CD8-positive, alpha-beta memory T cell (primary cell): ENCODE results near the gene MMP28. TPM values are rescaled to one million over a fixed set of nuclear protein-coding genes. Genes with fewer than 3 reads are reported as not detected.
A peak's percentile ranks its signal among the peaks of the same experiment; 100 is the strongest.

Source experiments
- CTCF ChIA-PET: fragments of 350-600 bp; sonication (Branson Sonifier 250); formaldehyde crosslinking; loops from one replicate; lab custom pipeline; 2021; ENCODE audit warnings: antibody characterized with exemption; lab: Charles Lee
- POLR2A ChIA-PET: fragments of 350-600 bp; sonication (Branson Sonifier 250); formaldehyde crosslinking; loops from one replicate; lab custom pipeline; 2021; ENCODE audit warnings: antibody characterized with exemption; lab: Charles Lee
- DNase-seq, 5 donors: peaks; one replicate each; pipeline versions ENCODE4 v3.0.0 to v3.0.0-alpha.2; 2020 to 2022; ENCODE audit warnings: mixed read lengths in 1 of 5
- H3K27ac ChIP-seq: one replicate; pipeline ENCODE4 v1.7.0; 2013; ENCODE audit warnings: low read depth, mild to moderate bottlenecking, low read length, moderate library complexity
- H3K27me3 ChIP-seq: 2 replicates; pipeline ENCODE4 v1.7.0; 2013; ENCODE audit warnings: low read length, mild to moderate bottlenecking; ENCODE audit not compliant: insufficient read depth, poor library complexity, severe bottlenecking
- H3K36me3 ChIP-seq: 2 replicates; pipeline ENCODE4 v1.7.0; 2013; ENCODE audit warnings: mild to moderate bottlenecking, low read length, moderate library complexity; ENCODE audit not compliant: insufficient read depth
- H3K4me1 ChIP-seq: 2 replicates; pipeline ENCODE4 v1.7.0; 2013; ENCODE audit warnings: mild to moderate bottlenecking, low read length, moderate library complexity; ENCODE audit not compliant: insufficient read depth
- H3K4me3 ChIP-seq: 2 replicates; pipeline ENCODE4 v1.7.0; 2013; ENCODE audit warnings: mild to moderate bottlenecking, low read length
- H3K9me3 ChIP-seq: 2 replicates; pipeline ENCODE4 v1.7.0; 2013; ENCODE audit warnings: mild to moderate bottlenecking, low read length
- H3K27ac Mint-ChIP-seq, 8 donors: one replicate each; pipeline ENCODE4 v1.8.0; 2020 to 2021; ENCODE audit warnings: mixed read lengths in 8 of 8, mild to moderate bottlenecking in 6 of 8, inconsistent platforms in 3 of 8, moderate library complexity in 3 of 8
- H3K27me3 Mint-ChIP-seq, 2 donors: one replicate each; pipeline ENCODE4 v1.8.0; 2020 to 2021; ENCODE audit warnings: mixed read lengths in 2 of 2, mild to moderate bottlenecking in 1 of 2, moderate library complexity in 1 of 2
- H3K36me3 Mint-ChIP-seq, 3 donors: one replicate each; pipeline ENCODE4 v1.8.0; 2020 to 2021; ENCODE audit warnings: mixed read lengths in 3 of 3, inconsistent platforms in 1 of 3, mild to moderate bottlenecking in 1 of 3
- H3K4me1 Mint-ChIP-seq, 3 donors: one replicate each; pipeline ENCODE4 v1.8.0; 2020 to 2021; ENCODE audit warnings: mixed read lengths in 3 of 3, inconsistent platforms in 1 of 3, mild to moderate bottlenecking in 1 of 3
- H3K4me3 Mint-ChIP-seq, 7 donors: one replicate each; pipeline ENCODE4 v1.8.0; 2020 to 2021; ENCODE audit warnings: mixed read lengths in 7 of 7, mild to moderate bottlenecking in 6 of 7, moderate library complexity in 4 of 7, inconsistent platforms in 2 of 7
- H3K9me3 Mint-ChIP-seq, 5 donors: one replicate each; pipeline ENCODE4 v1.8.0; 2020 to 2022; ENCODE audit warnings: mixed read lengths in 5 of 5, mild to moderate bottlenecking in 3 of 5, moderate library complexity in 2 of 5, inconsistent platforms in 1 of 5
- polyA plus RNA-seq: library from polyadenylated mRNA; unstranded; fragments of 300-500 nt; fragmentation: Illumina TruSeq; gene quantifications from one replicate; pipeline ENCODE4 v1.2.3, GENCODE V29; 2021
- total RNA-seq, 2 experiments: library from RNA; stranded (reverse); gene quantifications; one replicate each; pipeline ENCODE4 v1.2.3, GENCODE V29; 2021

MMP28 gene
- total and polyA plus RNA-seq, 3 experiments from 2014 or later = not detected

DNA sequence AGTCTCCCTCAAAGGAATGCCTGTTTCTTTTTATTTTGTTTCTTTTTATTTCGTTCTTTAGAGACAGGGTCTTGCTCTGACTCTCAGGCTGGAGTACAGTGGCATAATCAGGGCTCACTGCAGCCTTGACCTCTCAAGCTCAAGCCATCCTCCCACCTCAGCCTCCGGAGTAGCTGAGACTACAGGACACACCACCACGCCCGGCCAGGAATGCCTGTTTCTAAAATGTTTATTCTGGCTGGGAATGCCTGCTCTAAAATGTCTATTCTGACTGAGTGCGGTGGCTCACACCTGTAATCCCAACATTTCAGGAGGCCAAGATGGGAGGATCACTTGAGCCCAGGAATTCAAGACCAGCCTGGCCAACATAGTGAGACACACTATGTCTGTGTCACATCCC is 2.5 kb upstream of the MMP28 start:
- H3K27me3 Mint-ChIP-seq = peaks cover 39 to 58% of the 10 kb centered on the region in 2 donors

DNA sequence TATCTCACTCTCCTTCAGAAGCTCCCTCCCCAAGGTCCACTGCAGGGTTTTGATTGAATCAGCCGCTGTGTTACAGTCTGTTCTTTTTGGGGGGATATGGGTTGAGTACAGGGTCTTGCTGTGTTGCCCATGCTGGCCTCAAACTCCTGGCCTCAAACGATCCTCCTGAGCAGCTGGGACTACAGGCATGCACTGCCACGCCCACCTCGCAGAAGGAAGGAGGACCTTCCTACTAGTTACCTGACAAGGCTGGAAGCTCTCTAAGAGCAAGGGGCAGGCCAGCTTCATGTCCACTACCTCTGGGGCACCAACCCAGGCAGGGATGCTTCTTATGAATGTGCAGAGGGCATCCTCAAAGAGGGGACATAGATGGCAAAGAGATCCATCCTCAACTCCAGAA is 1.9 kb upstream of the MMP28 start:
- no peak overlapping the region for H3K27ac Mint-ChIP-seq
- H3K4me3 Mint-ChIP-seq = peak overlapping the region in 3 of 7 donors; percentile 12 to 34 (median 19)
- POLR2A ChIA-PET = interaction anchor here (1.3 kb wide), 1 partner anchor 11 kb away, joined by 3 read pairs; no protein-coding TSS in a partner anchor
- H3K4me1 Mint-ChIP-seq = peaks cover 5 to 17% (median 11%) of the 10 kb centered on the region in 3 donors
- peaks cover 21% of the 10 kb centered on the region for H3K4me1 ChIP-seq
- CTCF ChIA-PET = interaction anchor here (1.3 to 3.1 kb wide), 3 partner anchors 12 to 50 kb away, joined by 3 to 22 read pairs (median 17); partner anchors contain the start of gene TAF15
- DNase-seq = no peak
- H3K27me3 Mint-ChIP-seq = peaks cover 39 to 58% of the 10 kb centered on the region in 2 donors
- H3K36me3 ChIP-seq = no peaks in the 10 kb centered on the region
- H3K36me3 Mint-ChIP-seq = no peaks in the 10 kb centered on the region
- H3K4me3 ChIP-seq = no peak overlapping the region
- H3K27ac ChIP-seq = no peak overlapping the region
- no peaks in the 10 kb centered on the region for H3K9me3 Mint-ChIP-seq
- no peaks in the 10 kb centered on the region for H3K9me3 ChIP-seq
- peaks cover 29% of the 10 kb centered on the region for H3K27me3 ChIP-seq

More for the DNA sequence above, 2.5 kb upstream of the MMP28 start:
- no peaks in the 10 kb centered on the region for H3K9me3 Mint-ChIP-seq
- H3K4me3 Mint-ChIP-seq = no peak overlapping the region
- peaks cover 5 to 17% (median 11%) of the 10 kb centered on the region in 3 donors for H3K4me1 Mint-ChIP-seq
- Histone ChIP-seq H3K4me3 (no peak overlapping the region), H3K27ac (no peak overlapping the region), H3K27me3 (peaks cover 29% of the 10 kb centered on the region), H3K36me3 (no peaks in the 10 kb centered on the region), H3K9me3 (no peaks in the 10 kb centered on the region), H3K4me1 (peaks cover 21% of the 10 kb centered on the region)
- no peaks in the 10 kb centered on the region for H3K36me3 Mint-ChIP-seq
- H3K27ac Mint-ChIP-seq = no peak overlapping the region
- CTCF ChIA-PET = interaction anchor here (2.2 to 2.8 kb wide), 2 partner anchors 11 to 34 kb away, joined by 12 to 17 read pairs; partner anchors contain the start of gene TAF15
- POLR2A ChIA-PET = no interaction called here
- DNase-seq = no peak

DNA sequence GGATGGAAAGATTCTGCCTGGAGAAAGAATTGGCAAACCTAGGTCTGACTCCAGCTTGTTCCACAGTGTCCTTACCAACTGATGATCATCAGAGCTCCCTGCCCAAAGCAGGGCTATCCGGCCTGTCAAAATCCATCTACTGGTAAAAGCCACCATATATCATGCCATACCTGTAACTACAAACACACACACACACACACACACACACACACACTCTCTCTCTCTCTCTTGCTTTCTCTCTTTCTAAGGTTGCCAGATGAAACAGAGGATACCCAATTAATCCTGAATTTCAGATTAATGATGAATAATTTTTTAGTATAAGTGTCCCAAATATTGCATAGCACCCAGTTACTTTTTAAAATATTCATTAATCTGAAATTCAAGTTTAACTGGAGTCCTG is 1.5 kb upstream of the MMP28 start:
- H3K27me3 ChIP-seq = peaks cover 29% of the 10 kb centered on the region
- peaks cover 39 to 62% of the 10 kb centered on the region in 2 donors for H3K27me3 Mint-ChIP-seq

DNA sequence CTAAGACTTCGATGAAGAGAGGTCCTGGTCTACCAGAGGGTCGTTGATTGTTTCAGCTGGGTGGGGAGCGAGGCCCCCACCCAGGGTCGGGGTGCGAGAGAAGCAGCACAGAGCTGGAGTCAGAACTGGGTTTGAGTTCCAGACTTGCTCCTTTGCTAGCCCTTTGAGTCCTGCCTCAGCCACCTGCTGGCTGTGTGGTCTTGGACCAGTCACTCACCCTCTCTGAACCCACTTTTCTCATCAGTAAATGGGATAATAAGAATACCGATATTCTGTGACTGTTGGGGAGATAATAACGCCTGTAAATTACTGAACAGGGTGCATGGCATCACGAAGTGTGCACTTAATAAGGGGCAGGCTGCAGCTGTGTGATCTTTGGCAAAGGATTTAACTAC is 427 bp upstream of the MMP28 start:
- H3K4me3 ChIP-seq = peak overlapping the region; percentile 58
- Mint-ChIP-seq H3K9me3 (no peaks in the 10 kb centered on the region), H3K27me3 (peaks cover 39 to 62% of the 10 kb centered on the region in 2 donors), H3K36me3 (no peaks in the 10 kb centered on the region), H3K27ac (peak overlapping the region in 1 of 8 donors; percentile 9), H3K4me1 (peaks cover 5 to 17% (median 8%) of the 10 kb centered on the region in 3 donors), H3K4me3 (peak overlapping the region; percentile 31 to 86 (median 77))
- ChIA-PET POLR2A (interaction anchor here (1.3 to 1.9 kb wide), 2 partner anchors 13 kb away, joined by 3 to 6 read pairs; partner anchors contain the start of gene TAF15), CTCF (interaction anchor here (1.5 to 3.1 kb wide), 4 partner anchors 9 to 32 kb away, joined by 3 to 22 read pairs (median 12); partner anchors contain the start of gene TAF15)
- H3K4me1 ChIP-seq = peaks cover 10% of the 10 kb centered on the region
- H3K9me3 ChIP-seq = no peaks in the 10 kb centered on the region
- no peak overlapping the region for H3K27ac ChIP-seq
- no peaks in the 10 kb centered on the region for H3K36me3 ChIP-seq
- DNase-seq = no peak
- peaks cover 29% of the 10 kb centered on the region for H3K27me3 ChIP-seq

More for the DNA sequence above, 1.5 kb upstream of the MMP28 start:
- H3K4me1 ChIP-seq = peaks cover 20% of the 10 kb centered on the region
- no peaks in the 10 kb centered on the region for H3K9me3 Mint-ChIP-seq
- ChIA-PET CTCF (interaction anchor here (1.3 to 3.1 kb wide), 4 partner anchors 8 to 50 kb away, joined by 3 to 22 read pairs (median 12); partner anchors contain the start of gene TAF15), POLR2A (interaction anchor here (1.3 kb wide), 1 partner anchor 12 kb away, joined by 3 read pairs; no protein-coding TSS in a partner anchor)
- DNase-seq = no peak
- H3K4me3 Mint-ChIP-seq = peak overlapping the region in 2 of 7 donors; percentile 31 to 37
- H3K27ac Mint-ChIP-seq = no peak overlapping the region
- H3K36me3 Mint-ChIP-seq = no peaks in the 10 kb centered on the region
- no peaks in the 10 kb centered on the region for H3K9me3 ChIP-seq
- peaks cover 5 to 17% (median 11%) of the 10 kb centered on the region in 3 donors for H3K4me1 Mint-ChIP-seq
- H3K27ac ChIP-seq = no peak overlapping the region
- H3K36me3 ChIP-seq = no peaks in the 10 kb centered on the region
- no peak overlapping the region for H3K4me3 ChIP-seq

DNA sequence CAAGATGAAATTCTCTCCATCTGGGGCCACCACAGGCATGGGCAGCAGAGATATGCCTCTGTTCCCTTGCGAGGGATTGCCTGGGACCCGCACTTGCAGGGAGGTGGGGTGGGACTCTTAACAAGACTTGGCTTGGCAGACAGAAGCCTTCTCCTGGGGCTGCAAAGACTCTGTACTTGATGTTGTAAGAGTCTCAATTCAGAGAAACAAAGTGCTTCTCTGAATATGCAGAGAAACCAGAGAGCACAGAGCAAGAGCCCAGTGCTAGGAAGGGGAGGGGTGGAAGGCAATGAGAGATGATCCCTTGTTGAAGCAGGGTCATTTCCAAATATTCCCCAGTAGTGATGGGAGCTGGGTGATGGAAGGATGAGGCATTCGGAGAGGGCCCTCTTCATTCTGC is 2.2 kb downstream of the MMP28 start:
- no peaks in the 10 kb centered on the region for H3K9me3 Mint-ChIP-seq
- H3K4me3 Mint-ChIP-seq = peak overlapping the region in 5 of 7 donors; percentile 16 to 68 (median 30)
- no peak overlapping the region for H3K27ac ChIP-seq
- H3K27me3 ChIP-seq = peaks cover 32% of the 10 kb centered on the region
- H3K36me3 ChIP-seq = no peaks in the 10 kb centered on the region
- H3K4me1 ChIP-seq = peaks cover 20% of the 10 kb centered on the region
- ChIA-PET POLR2A (no interaction called here), CTCF (no interaction called here)
- H3K36me3 Mint-ChIP-seq = no peaks in the 10 kb centered on the region
- no peaks in the 10 kb centered on the region for H3K9me3 ChIP-seq
- no peak overlapping the region for H3K4me3 ChIP-seq
- DNase-seq = no peak
- H3K27ac Mint-ChIP-seq = no peak overlapping the region
- H3K27me3 Mint-ChIP-seq = peaks cover 33 to 51% of the 10 kb centered on the region in 2 donors
- H3K4me1 Mint-ChIP-seq = peaks cover 5 to 17% (median 8%) of the 10 kb centered on the region in 3 donors

DNA sequence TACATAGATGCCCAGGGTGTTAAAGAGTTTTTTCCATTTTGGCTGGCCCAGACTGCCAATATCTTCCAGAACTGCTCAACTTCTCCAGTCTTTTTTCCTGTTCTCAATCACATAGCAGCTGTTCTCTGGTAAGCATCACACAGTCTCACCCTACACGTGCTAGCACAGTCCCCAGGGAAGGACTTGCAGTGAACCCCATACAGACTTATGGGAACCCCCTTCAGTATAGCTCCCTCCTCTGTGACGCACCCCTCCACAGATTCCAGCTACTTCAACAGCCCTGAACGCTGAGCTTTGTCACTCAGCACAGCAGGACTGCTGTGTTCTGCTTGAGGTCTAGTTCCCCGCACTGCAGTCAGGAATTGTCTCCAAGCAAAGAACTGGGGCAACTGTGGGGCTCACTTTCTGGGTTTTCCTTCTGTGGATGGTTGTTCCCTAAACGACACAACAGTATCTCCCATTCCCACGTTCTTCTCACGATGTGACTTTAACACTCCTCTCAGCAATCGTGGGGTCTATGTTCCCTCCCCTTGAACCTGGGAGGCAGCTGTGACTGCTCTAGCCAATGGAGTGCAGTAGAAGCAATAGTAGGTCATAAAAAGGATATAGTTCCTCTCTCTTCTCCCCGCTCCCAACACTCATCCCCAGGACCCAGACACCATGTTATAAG is 3.6 kb downstream of the MMP28 start:
- Mint-ChIP-seq H3K27me3 (peaks cover 26 to 40% of the 10 kb centered on the region in 2 donors), H3K4me1 (peaks cover 5 to 17% (median 8%) of the 10 kb centered on the region in 3 donors), H3K9me3 (no peaks in the 10 kb centered on the region), H3K27ac (no peak overlapping the region), H3K36me3 (no peaks in the 10 kb centered on the region), H3K4me3 (no peak overlapping the region)
- Histone ChIP-seq H3K4me1 (peaks cover 24% of the 10 kb centered on the region), H3K36me3 (no peaks in the 10 kb centered on the region), H3K9me3 (no peaks in the 10 kb centered on the region), H3K4me3 (no peak overlapping the region), H3K27me3 (peaks cover 21% of the 10 kb centered on the region), H3K27ac (no peak overlapping the region)
- no peak for DNase-seq
- ChIA-PET POLR2A (no interaction called here), CTCF (interaction anchor here (1.0 to 1.6 kb wide), 2 partner anchors 17 to 28 kb away, joined by 3 to 10 read pairs; no protein-coding TSS in a partner anchor)

DNA sequence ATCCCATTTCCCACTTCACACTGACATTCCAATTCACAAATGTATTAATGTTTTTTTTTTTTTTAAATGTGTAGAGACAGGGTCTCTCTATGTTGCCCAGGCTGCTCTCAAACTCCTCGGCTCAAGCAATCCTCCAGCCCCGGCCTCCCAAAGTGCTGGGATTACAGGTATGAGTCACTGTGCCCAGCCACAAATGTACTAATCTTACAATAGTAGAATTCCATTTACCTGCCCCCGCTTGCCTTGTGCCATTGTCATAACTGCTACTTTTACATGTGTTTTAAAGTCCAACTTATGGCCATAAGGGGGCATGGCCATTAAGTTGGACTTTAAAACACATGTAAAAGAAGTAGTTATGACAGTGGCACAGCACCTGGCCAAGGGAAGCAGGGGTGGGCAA is 4.6 kb downstream of the MMP28 start:
- Mint-ChIP-seq H3K27ac (no peak overlapping the region), H3K36me3 (no peaks in the 10 kb centered on the region), H3K4me3 (no peak overlapping the region), H3K9me3 (no peaks in the 10 kb centered on the region), H3K27me3 (peaks cover 19 to 33% of the 10 kb centered on the region in 2 donors), H3K4me1 (peaks cover under 1 to 12% (median 6%) of the 10 kb centered on the region in 3 donors)
- Histone ChIP-seq H3K9me3 (no peaks in the 10 kb centered on the region), H3K4me1 (peaks cover 21% of the 10 kb centered on the region), H3K36me3 (no peaks in the 10 kb centered on the region), H3K27me3 (peaks cover 18% of the 10 kb centered on the region), H3K4me3 (no peak overlapping the region), H3K27ac (no peak overlapping the region)
- ChIA-PET POLR2A (interaction anchor here (0.5 kb wide), 1 partner anchor 184 kb away, joined by 4 read pairs; no protein-coding TSS in a partner anchor), CTCF (no interaction called here)
- DNase-seq = no peak
